Glutamatergic neuron (in vitro differentiated cells): Measurements from ENCODE around the gene CRYL1. TPM values are rescaled to one million over a fixed set of nuclear protein-coding genes. Genes with fewer than 3 reads are reported as not detected.

Experiments
- DNase-seq: peaks from one replicate; pipeline ENCODE4 v3.0.0; 2022
- H3K27ac Mint-ChIP-seq: one replicate; pipeline ENCODE4 v1.8.0; 2020; ENCODE audit warnings: mild to moderate bottlenecking, mixed read lengths, inconsistent platforms; ENCODE audit not compliant: unreplicated experiment
- H3K27me3 Mint-ChIP-seq: one replicate; pipeline ENCODE4 v1.8.0; 2020; ENCODE audit warnings: mild to moderate bottlenecking, moderate library complexity, mixed read lengths, inconsistent platforms; ENCODE audit not compliant: unreplicated experiment
- H3K36me3 Mint-ChIP-seq: one replicate; pipeline ENCODE4 v1.8.0; 2020; ENCODE audit warnings: mild to moderate bottlenecking, mixed read lengths, inconsistent platforms; ENCODE audit not compliant: unreplicated experiment
- H3K4me1 Mint-ChIP-seq: one replicate; pipeline ENCODE4 v1.8.0; 2020; ENCODE audit warnings: mild to moderate bottlenecking, low read depth, mixed read lengths, inconsistent platforms; ENCODE audit not compliant: unreplicated experiment
- H3K4me3 Mint-ChIP-seq: one replicate; pipeline ENCODE4 v1.8.0; 2020; ENCODE audit warnings: mild to moderate bottlenecking, mixed read lengths, inconsistent platforms; ENCODE audit not compliant: unreplicated experiment
- H3K9me3 Mint-ChIP-seq: one replicate; pipeline ENCODE4 v1.8.0; 2020; ENCODE audit warnings: mild to moderate bottlenecking, moderate library complexity, mixed read lengths, inconsistent platforms; ENCODE audit not compliant: unreplicated experiment
- CTCF ChIP-seq: fragments of 200-600 bp; sonication (generic); IDR thresholded peaks from one replicate; pipeline ENCODE4 v1.5.0; 2021; ENCODE audit not compliant: partially characterized antibody, unreplicated experiment
- total RNA-seq: library from RNA; stranded (reverse); fragmentation: NEBNext Ultra II Directional; extraction: Animal tissue kit (Norgen Biotek cat#: 25700); gene quantifications from one replicate; pipeline ENCODE4 v1.2.1, GENCODE V29; 2021; ENCODE audit not compliant: unreplicated experiment

The CRYL1 gene
- total RNA-seq, 1 donor from 2014 or later = 1.1 TPM

GRCh38 chr13:20371825-20372224 lies 153.8 kb downstream of the CRYL1 start:
- no peak for TF ChIP-seq CTCF
- no peak for DNase-seq
- Mint-ChIP-seq H3K9me3 (no peaks in the 10 kb centered on the region), H3K4me3 (no peak overlapping the region), H3K27ac (no peak overlapping the region), H3K27me3 (no peaks in the 10 kb centered on the region), H3K36me3 (no peaks in the 10 kb centered on the region), H3K4me1 (no peaks in the 10 kb centered on the region)

GRCh38 chr13:20370815-20371421 lies 154.7 kb downstream of the CRYL1 start:
- no peak overlapping the region for H3K4me3 Mint-ChIP-seq
- no peak for DNase-seq
- no peaks in the 10 kb centered on the region for H3K27me3 Mint-ChIP-seq
- H3K27ac Mint-ChIP-seq = no peak overlapping the region
- H3K36me3 Mint-ChIP-seq = no peaks in the 10 kb centered on the region
- H3K9me3 Mint-ChIP-seq = no peaks in the 10 kb centered on the region
- H3K4me1 Mint-ChIP-seq = no peaks in the 10 kb centered on the region
- TF ChIP-seq CTCF = no peak

GRCh38 chr13:20369886-20370361 lies 155.7 kb downstream of the CRYL1 start:
- Mint-ChIP-seq H3K4me1 (no peaks in the 10 kb centered on the region), H3K27ac (no peak overlapping the region), H3K9me3 (no peaks in the 10 kb centered on the region), H3K4me3 (no peak overlapping the region), H3K27me3 (no peaks in the 10 kb centered on the region), H3K36me3 (no peaks in the 10 kb centered on the region)
- no peak for TF ChIP-seq CTCF
- DNase-seq = no peak

- Mint-ChIP-seq H3K27ac (no peak overlapping the region), H3K4me1 (peaks cover 6% of the 10 kb centered on the region), H3K4me3 (no peak overlapping the region), H3K9me3 (peaks cover 4% of the 10 kb centered on the region), H3K27me3 (peaks cover 7% of the 10 kb centered on the region), H3K36me3 (no peaks in the 10 kb centered on the region)
- no peak for TF ChIP-seq CTCF
- DNase-seq = no peak
These were observed 159.6 kb downstream of the CRYL1 start for GRCh38 chr13:20366056-20366455.

GRCh38 chr13:20363603-20364002 lies 162.1 kb downstream of the CRYL1 start:
- peaks cover 13% of the 10 kb centered on the region for H3K4me1 Mint-ChIP-seq
- no peak overlapping the region for H3K4me3 Mint-ChIP-seq
- DNase-seq = no peak
- no peak for TF ChIP-seq CTCF
- H3K27ac Mint-ChIP-seq = no peak overlapping the region
- peaks cover 6% of the 10 kb centered on the region for H3K9me3 Mint-ChIP-seq
- H3K36me3 Mint-ChIP-seq = no peaks in the 10 kb centered on the region
- H3K27me3 Mint-ChIP-seq = peaks cover 14% of the 10 kb centered on the region
